Stimulated activated CD8-positive, alpha-beta memory T cell treated with anti-CD3 and anti-CD28 coated beads, Interleukin-7, amount 100 ng/mL, for 48 hours (primary cell): Measurements from ENCODE around the gene NKTR.
"Not testable (repeated sequence)": the region's sequence is repeated elsewhere in the genome, so short reads cannot be mapped to it uniquely, and the experiment has no call there.

Experiments used
- DNase-seq, 2 donors: peaks; one replicate each; pipeline ENCODE4 v3.0.0-alpha.2; 2020; ENCODE audit warnings: low read depth in 1 of 2; ENCODE audit errors: extremely low read depth in 1 of 2

NKTR gene

GRCh38 chr3:42593635-42594034 lies 6.9 kb upstream of the NKTR start:
- no peak for DNase-seq

DNA sequence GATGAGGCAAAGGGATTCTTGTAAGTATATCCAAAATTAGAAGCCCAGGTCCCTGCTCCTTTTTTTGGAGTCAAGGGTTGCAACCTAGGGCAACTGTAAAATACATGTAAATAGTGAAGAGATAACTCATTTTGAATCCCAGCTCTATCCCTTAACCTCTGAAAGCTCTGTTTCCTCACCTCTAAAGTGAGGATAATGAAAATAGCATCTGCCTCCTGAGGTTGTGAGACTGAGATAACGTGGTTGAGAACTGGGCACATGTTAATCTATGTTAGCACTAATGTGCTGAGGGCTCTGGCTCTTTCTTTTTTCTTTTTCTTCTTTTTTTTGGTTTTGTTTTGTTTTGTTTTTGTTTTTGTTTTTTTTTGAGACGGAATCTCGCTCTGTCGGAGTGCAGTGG lies 4.8 kb upstream of the NKTR start:
- DNase-seq = no peak

DNA sequence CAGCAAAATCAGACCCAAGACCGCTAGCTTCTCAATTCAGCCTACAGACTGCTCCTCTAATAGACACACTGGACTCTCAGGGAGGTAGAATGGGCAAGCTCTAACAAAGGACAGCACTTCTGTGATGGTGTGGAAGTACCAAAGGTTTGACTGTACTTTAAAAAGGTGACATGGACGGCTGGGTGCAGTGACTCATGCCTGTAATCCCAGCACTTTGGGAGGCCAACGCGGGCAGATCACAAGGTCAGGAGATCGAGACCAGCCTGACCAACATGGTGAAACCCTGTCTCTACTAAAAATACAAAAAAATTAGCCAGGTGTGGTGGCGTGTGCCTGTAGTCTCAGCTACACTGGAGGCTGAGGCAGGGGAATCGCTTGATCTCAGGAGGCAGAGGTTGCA lies 3.4 kb upstream of the NKTR start:
- DNase-seq = not testable (repeated sequence)

GRCh38 chr3:42600958-42601675 lies 631 bp downstream of the NKTR start:
- DNase-seq = peak in 1 of 2 donors; percentile 55

DNA sequence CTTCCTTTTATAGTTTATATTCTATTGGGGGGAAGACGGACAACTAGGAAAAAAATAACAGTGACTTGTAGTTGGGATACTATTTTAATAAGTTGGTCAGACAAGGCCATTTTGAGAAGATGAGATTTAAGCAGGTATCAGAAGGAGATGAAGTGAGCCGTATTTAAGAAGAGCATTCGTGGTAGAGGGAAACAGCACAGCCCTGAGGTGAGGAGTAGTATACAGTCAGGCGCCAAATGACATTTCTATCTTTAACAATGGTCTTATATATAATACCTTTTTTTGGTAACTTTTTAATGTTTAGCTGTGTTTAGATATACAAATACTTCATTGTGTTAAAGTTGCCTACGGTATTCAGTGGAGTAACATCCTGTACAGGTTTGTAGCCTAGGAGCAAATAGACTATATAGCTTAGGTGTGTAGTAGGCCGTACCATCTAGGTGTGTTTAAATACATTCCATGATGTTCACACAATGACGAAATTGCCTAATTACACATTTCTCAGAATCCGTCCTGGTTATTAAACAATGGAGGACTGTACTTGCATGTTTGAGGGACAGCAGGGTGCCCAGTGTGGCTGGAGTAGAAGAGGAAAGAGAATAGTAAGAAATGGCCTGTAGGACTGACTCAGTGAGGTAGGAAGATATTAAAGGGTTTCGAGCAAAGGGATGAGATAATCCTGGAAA lies 1.6 kb downstream of the NKTR start:
- no peak for DNase-seq

GRCh38 chr3:42602961-42603360 lies 2.5 kb downstream of the NKTR start:
- no peak for DNase-seq

DNA sequence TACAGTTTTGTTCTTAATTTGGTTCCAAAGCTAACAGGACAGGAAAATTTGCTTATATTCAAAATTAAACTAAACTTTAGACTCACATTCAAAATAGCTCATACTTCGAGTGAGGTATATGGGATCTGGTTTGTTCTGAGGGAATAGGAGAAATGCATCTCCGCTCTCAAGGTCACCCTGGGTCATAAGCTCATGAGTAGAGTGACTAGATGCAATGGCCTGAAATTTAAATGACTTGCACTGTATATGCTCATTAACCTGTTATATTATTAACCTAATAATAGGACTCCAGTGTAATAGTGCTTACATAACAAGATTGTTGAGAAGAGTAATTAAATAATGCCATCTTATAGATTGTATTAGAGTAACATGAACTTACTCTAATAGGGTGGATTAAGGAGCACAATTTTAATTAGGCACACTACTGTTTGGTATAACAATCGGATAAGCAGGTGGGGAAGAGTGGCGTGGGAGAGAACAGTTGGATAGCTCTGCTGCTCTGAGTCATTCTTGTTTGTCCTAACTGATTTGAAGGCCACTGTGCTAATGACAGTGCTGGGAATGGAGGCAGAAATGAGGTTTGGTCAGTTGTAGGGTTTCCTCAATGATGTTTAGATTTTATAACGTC lies 5.2 kb downstream of the NKTR start:
- no peak for DNase-seq

- DNase-seq = no peak
Observed at GRCh38 chr3:42608581-42608980, 8.1 kb downstream of the NKTR start.

GRCh38 chr3:42610976-42611375 lies 10.5 kb downstream of the NKTR start:
- no peak for DNase-seq

GRCh38 chr3:42612217-42612616 lies 11.7 kb downstream of the NKTR start:
- DNase-seq = no peak

DNA sequence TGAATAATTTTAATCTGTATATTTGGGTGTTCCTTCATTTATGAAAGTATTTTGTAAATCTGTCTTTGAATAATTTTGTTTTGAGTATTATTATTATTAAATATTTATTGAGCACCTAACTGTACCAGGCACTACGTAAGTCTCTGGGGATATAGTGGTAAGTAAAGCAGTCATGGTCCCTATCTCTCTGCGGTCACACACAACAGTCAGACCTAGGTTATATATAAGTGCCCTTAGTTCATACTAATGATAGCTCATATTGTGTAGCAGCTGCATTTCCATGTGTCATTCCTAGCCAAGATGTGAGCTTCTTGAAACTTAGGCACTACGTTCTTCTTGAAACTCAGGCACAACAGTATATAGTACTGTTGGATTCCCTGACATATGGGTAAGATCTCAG lies 12.4 kb downstream of the NKTR start:
- DNase-seq = no peak

DNA sequence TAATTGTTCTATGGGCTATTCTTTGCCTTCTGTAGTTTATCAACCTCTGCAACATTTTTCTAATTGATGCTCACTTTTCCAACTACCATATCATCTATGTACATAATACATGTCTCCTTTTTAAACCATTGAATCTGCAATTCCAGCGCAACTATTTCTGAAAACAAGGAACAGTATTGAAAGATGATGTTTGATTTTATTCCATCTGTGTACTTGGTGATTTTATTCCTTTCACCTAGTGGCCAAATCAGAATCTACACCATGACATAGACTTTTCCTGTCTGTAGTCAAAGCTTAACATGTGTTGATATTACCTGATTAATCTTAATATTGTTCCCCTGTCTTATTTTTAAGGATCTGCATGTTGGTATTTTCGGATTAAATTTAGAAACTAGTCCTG lies 13.0 kb downstream of the NKTR start:
- DNase-seq = no peak

GRCh38 chr3:42631620-42632019 lies 31.1 kb downstream of the NKTR start:
- no peak for DNase-seq

GRCh38 chr3:42632146-42632545 lies 31.7 kb downstream of the NKTR start:
- no peak for DNase-seq

GRCh38 chr3:42633544-42633943 lies 33.1 kb downstream of the NKTR start:
- DNase-seq = no peak

DNA sequence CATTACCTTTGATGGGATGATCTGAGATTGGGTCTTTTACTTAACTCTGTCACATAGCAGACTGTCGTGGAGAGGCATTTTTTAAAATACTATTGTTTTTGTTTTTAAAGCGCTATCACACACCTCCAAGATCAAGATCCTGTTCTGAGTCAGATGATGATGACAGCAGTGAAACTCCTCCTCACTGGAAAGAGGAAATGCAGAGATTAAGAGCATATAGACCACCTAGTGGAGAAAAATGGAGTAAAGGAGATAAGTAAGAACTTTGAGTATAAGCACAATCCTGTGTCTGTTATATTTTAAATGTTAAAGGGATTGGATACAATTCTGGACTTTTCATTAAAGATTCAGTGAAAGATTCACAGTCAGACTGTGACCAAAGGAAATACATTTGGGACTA lies 34.6 kb downstream of the NKTR start:
- DNase-seq = no peak

GRCh38 chr3:42637001-42637400 lies 36.5 kb downstream of the NKTR start:
- DNase-seq = no peak

DNA sequence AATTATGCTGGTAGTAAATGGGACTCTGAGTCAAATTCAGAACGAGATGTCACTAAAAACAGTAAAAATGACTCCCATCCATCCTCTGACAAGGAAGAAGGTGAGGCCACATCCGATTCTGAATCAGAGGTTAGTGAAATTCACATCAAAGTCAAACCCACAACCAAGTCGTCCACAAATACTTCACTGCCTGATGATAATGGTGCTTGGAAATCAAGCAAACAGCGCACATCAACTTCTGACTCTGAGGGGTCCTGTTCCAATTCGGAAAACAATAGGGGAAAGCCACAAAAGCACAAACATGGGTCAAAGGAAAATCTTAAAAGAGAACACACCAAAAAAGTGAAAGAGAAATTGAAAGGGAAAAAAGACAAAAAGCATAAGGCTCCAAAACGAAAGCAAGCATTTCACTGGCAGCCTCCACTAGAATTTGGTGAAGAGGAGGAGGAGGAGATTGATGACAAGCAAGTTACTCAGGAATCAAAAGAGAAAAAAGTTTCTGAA lies 37.9 kb downstream of the NKTR start:
- peak in 1 of 2 donors; percentile 47 for DNase-seq

DNA sequence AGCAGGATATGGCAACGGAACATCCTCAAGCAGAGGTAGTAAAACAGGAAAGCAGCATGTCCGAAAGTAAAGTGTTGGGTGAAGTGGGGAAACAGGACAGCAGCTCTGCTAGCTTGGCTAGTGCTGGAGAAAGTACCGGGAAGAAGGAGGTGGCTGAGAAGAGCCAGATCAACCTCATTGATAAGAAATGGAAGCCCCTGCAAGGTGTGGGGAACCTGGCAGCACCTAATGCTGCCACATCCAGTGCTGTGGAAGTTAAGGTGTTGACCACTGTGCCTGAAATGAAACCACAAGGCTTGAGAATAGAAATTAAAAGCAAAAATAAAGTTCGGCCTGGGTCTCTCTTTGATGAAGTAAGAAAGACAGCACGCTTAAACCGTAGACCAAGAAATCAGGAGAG lies 38.7 kb downstream of the NKTR start:
- DNase-seq = no peak

DNA sequence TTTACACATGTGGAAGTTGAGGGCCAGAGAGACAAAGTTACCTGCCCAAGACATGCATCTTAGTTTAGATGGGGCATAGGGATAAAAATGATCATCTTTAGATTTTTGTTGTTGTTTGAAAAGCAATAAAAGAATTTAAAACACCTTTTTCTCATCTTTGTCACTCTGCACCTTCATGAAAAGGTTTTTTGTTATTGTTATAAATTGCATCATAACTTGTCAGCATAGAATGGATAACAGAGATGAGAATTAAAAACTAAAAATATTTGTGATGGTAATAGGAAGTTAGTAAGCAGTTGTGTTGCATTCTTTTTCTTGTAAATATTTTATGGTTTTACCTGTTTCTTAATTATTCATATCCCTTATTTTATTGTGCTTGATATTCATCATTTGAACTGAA lies 39.6 kb downstream of the NKTR start:
- DNase-seq = no peak

GRCh38 chr3:42640771-42641370 lies 40.4 kb downstream of the NKTR start:
- DNase-seq = no peak
